Liver (tissue), 9 donors: ENCODE measurements around the gene LYSMD1. TPM values are rescaled to one million over a fixed set of nuclear protein-coding genes. Genes with fewer than 3 reads are reported as not detected.
A peak's percentile ranks its signal among the peaks of the same experiment; 100 is the strongest.

Experiments used
- DNase-seq: peaks from one replicate; pipeline ENCODE4 v3.0.0-alpha.2; 2017; ENCODE audit warnings: low spot score
- H3K27ac ChIP-seq, 2 donors: one replicate each; pipeline ENCODE4 v1.7.0; 2013; ENCODE audit warnings: inconsistent platforms in 2 of 2, low read length in 2 of 2, control low read depth in 1 of 2, low read depth in 1 of 2, mild to moderate bottlenecking in 1 of 2
- H3K27me3 ChIP-seq, 4 donors: one replicate each; pipeline versions ENCODE4 v1.6.1 to v1.7.0; 2013; ENCODE audit warnings: low read length in 3 of 4, inconsistent platforms in 1 of 4, mild to moderate bottlenecking in 1 of 4, moderate library complexity in 1 of 4; ENCODE audit not compliant: control insufficient read depth in 4 of 4, insufficient read depth in 4 of 4
- H3K36me3 ChIP-seq, 4 donors: one replicate each; pipeline versions ENCODE4 v1.6.1 to v1.7.0; 2013; ENCODE audit warnings: low read length in 3 of 4, mild to moderate bottlenecking in 3 of 4, low read depth in 1 of 4, moderate library complexity in 1 of 4; ENCODE audit not compliant: control insufficient read depth in 4 of 4, insufficient read depth in 3 of 4
- H3K4me1 ChIP-seq, 4 donors: one replicate each; pipeline versions ENCODE4 v1.6.1 to v1.7.0; 2013; ENCODE audit warnings: low read length in 3 of 4, mild to moderate bottlenecking in 3 of 4, moderate library complexity in 1 of 4; ENCODE audit not compliant: control insufficient read depth in 4 of 4, insufficient read depth in 4 of 4
- H3K4me3 ChIP-seq, 3 donors: one replicate each; pipeline versions ENCODE4 v1.6.1 to v1.7.0; 2013; ENCODE audit warnings: low read length in 3 of 3, control low read depth in 1 of 3, low read depth in 1 of 3, mild to moderate bottlenecking in 1 of 3
- H3K9ac ChIP-seq, 2 donors: one replicate each; pipeline ENCODE4 v1.7.0; 2013; ENCODE audit warnings: low read length in 2 of 2, mild to moderate bottlenecking in 2 of 2, moderate library complexity in 2 of 2, control low read depth in 1 of 2, low read depth in 1 of 2
- H3K9me3 ChIP-seq, 4 donors: one replicate each; pipeline versions ENCODE4 v1.6.1 to v1.7.0; 2013; ENCODE audit warnings: low read length in 3 of 4; ENCODE audit not compliant: control insufficient read depth in 4 of 4
- CTCF ChIP-seq: fragments of 150-350 bp; IDR thresholded peaks from 2 replicates; pipeline ENCODE4 v1.5.1; 2017; ENCODE audit warnings: improper control_type of control experiment, low read depth, low read length; ENCODE audit not compliant: missing input control
- EGR1 ChIP-seq, 2 donors: IDR thresholded peaks; 2 replicates each; pipeline ENCODE4 v1.6.1; 2016 to 2018; ENCODE audit warnings: antibody characterized with exemption in 2 of 2, low read depth in 2 of 2
- FOXA1 ChIP-seq: IDR thresholded peaks from 2 replicates; pipeline ENCODE4 v1.6.1; 2016; ENCODE audit warnings: antibody characterized with exemption
- FOXA2 ChIP-seq: IDR thresholded peaks from 2 replicates; pipeline ENCODE4 v1.6.1; 2016; ENCODE audit warnings: antibody characterized with exemption
- GABPA ChIP-seq, 2 donors: IDR thresholded peaks in 1 of 2; conservative IDR thresholded peaks in 1 of 2; 2 replicates each; pipeline ENCODE4 v1.6.1; 2016; ENCODE audit warnings: antibody characterized with exemption in 2 of 2, mild to moderate bottlenecking in 1 of 2, moderate library complexity in 1 of 2
- HNF4A ChIP-seq, 2 donors: conservative IDR thresholded peaks; 2 replicates each; pipeline ENCODE4 v1.6.1; 2016; ENCODE audit warnings: antibody characterized with exemption in 2 of 2, mild to moderate bottlenecking in 2 of 2
- HNF4G ChIP-seq: IDR thresholded peaks from 2 replicates; pipeline ENCODE4 v1.6.1; 2016; ENCODE audit warnings: antibody characterized with exemption
- JUND ChIP-seq, 2 donors: IDR thresholded peaks; 2 replicates each; pipeline ENCODE4 v1.6.1; 2016; ENCODE audit warnings: antibody characterized with exemption in 2 of 2
- MAX ChIP-seq: IDR thresholded peaks from 2 replicates; pipeline ENCODE4 v1.6.1; 2016; ENCODE audit warnings: antibody characterized with exemption
- NR2F2 ChIP-seq: IDR thresholded peaks from 2 replicates; pipeline ENCODE4 v1.6.1; 2016; ENCODE audit warnings: antibody characterized with exemption
- RAD21 ChIP-seq, 2 donors: IDR thresholded peaks; 2 replicates each; pipeline ENCODE4 v1.6.1; 2016; ENCODE audit warnings: antibody characterized with exemption in 2 of 2, mild to moderate bottlenecking in 2 of 2
- RXRA ChIP-seq, 2 donors: IDR thresholded peaks; 2 replicates each; pipeline ENCODE4 v1.6.1; 2017 to 2018; ENCODE audit warnings: antibody characterized with exemption in 2 of 2, mild to moderate bottlenecking in 1 of 2
- SP1 ChIP-seq: IDR thresholded peaks from 2 replicates; pipeline ENCODE4 v1.6.1; 2018; ENCODE audit warnings: antibody characterized with exemption, mild to moderate bottlenecking
- TAF1 ChIP-seq: conservative IDR thresholded peaks from 2 replicates; pipeline ENCODE4 v1.6.1; 2016; ENCODE audit warnings: antibody characterized with exemption, mild to moderate bottlenecking
- YY1 ChIP-seq: IDR thresholded peaks from 2 replicates; pipeline ENCODE4 v1.6.1; 2016; ENCODE audit warnings: antibody characterized with exemption, mild to moderate bottlenecking
- ZBTB33 ChIP-seq: IDR thresholded peaks from 2 replicates; pipeline ENCODE4 v1.6.1; 2016; ENCODE audit warnings: antibody characterized with exemption
- WGBS: extraction: QIAGEN DNeasy Blood & Tissue Kit; methylation state at CpG from one replicate; pipeline ENCODE4 v1.1.7; 2013; 5-methylcytosine and 5-hydroxymethylcytosine counted together
- polyA plus RNA-seq, 2 donors: library from polyadenylated mRNA; stranded (reverse) in 1 of 2; unstranded in 1 of 2; fragments of 200-250 nt in 1 of 2; fragments of >200 nt in 1 of 2; fragmentation: Nextera tagmentation in 1 of 2; extraction: Ambion mirVana in 1 of 2; gene quantifications; one replicate each; pipeline versions ENCODE4 v1.2.1 to v1.2.3, GENCODE V29; 2013 to 2015
- total RNA-seq, 2 donors: library from RNA; depleted of rRNA; stranded (reverse); fragments of >200 nt; gene quantifications; one replicate each; pipeline ENCODE4 v1.2.3, GENCODE V29; 2014
- TF ChIP-seq, protein P1 (sequence below): IDR thresholded peaks from 2 replicates; pipeline ENCODE4 v1.6.1; 2016; ENCODE audit warnings: antibody characterized with exemption, mild to moderate bottlenecking
- TF ChIP-seq, protein P2 (sequence below): IDR thresholded peaks from 2 replicates; pipeline ENCODE4 v1.6.1; 2016; ENCODE audit warnings: antibody characterized with exemption
- donor health status: healthy.
- donor health status: healthy.
- donor health status: healthy.
- donor health status: healthy.
- donor health status: healthy.

LYSMD1 gene
- total and polyA plus RNA-seq, 4 donors: 2.8 to 5.3 (median 3.9) TPM

DNA sequence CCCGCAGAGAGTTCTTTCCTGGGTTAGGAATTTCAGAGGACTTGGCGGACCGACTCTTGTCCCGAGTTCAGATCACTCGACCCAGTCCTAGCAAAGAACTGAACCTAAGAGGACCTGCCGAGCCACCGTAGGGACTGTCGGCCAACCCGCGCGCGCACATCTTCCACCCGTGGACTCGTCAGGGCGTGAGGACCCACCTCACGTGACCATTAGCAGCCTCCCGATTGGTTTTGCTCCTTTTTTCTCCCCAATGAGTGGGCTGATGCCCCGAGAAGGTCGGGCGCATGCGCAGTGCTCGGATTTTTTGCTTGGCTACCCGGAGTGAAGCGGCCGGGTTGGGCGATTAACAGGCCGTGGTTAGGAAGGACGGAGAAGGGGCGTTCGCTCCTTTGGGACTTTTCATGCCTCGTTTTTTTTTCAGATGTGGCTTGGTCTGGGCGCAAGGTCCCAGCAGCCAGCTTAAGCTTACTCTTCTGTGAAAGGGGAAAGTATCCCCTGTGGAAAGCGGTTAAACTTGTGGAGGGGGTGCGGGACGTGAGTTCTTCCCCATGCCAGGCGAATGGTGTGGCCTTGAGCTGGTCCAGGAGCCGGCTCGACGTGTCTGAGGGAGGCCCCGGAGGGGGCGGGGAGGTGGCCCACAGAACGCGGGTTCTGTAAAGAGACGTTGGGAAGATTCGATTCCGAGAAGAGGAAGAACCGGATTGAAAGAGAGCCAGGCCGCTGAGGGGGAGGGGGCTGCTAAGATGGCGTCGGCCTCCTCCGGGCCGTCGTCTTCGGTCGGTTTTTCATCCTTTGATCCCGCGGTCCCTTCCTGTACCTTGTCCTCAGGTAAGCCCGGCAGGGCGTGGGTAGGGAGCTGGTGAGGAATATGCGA lies 32.8 kb upstream of the LYSMD1 start, which contains the start of gene PIP5K1A:
Gene PIP5K1A, plus strand, starts transcription at position 299 of the 874 bp plus-strand sequence. Its CDS starts 445 bp downstream, at position 744.
- Histone ChIP-seq H3K9ac (peak within 1 kb of the TSS; percentile 80 to 84), H3K27me3 (no peaks in the 10 kb centered on the region), H3K4me3 (peak within 1 kb of the TSS; percentile 89 to 100 (median 96)), H3K36me3 (peaks cover 0 to 6% (median 3%) of the 10 kb centered on the region in 4 donors), H3K9me3 (no peaks in the 10 kb centered on the region), H3K27ac (peak within 1 kb of the TSS; percentile 61 to 90), H3K4me1 (peaks cover 3 to 24% (median 12%) of the 10 kb centered on the region in 4 donors)
- TF ChIP-seq, protein P1, sequence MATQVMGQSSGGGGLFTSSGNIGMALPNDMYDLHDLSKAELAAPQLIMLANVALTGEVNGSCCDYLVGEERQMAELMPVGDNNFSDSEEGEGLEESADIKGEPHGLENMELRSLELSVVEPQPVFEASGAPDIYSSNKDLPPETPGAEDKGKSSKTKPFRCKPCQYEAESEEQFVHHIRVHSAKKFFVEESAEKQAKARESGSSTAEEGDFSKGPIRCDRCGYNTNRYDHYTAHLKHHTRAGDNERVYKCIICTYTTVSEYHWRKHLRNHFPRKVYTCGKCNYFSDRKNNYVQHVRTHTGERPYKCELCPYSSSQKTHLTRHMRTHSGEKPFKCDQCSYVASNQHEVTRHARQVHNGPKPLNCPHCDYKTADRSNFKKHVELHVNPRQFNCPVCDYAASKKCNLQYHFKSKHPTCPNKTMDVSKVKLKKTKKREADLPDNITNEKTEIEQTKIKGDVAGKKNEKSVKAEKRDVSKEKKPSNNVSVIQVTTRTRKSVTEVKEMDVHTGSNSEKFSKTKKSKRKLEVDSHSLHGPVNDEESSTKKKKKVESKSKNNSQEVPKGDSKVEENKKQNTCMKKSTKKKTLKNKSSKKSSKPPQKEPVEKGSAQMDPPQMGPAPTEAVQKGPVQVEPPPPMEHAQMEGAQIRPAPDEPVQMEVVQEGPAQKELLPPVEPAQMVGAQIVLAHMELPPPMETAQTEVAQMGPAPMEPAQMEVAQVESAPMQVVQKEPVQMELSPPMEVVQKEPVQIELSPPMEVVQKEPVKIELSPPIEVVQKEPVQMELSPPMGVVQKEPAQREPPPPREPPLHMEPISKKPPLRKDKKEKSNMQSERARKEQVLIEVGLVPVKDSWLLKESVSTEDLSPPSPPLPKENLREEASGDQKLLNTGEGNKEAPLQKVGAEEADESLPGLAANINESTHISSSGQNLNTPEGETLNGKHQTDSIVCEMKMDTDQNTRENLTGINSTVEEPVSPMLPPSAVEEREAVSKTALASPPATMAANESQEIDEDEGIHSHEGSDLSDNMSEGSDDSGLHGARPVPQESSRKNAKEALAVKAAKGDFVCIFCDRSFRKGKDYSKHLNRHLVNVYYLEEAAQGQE: peak; percentile 55
- peak; percentile 19 to 24 for TF ChIP-seq RAD21 (IDR thresholded peaks at IDR 0.05)
- TF ChIP-seq HNF4G: no peak
- peak; percentile 40 to 73 for TF ChIP-seq HNF4A (conservative IDR thresholded peaks at IDR 0.05)
- peak; percentile 60 to 68 for TF ChIP-seq EGR1 (IDR thresholded peaks at IDR 0.05; ENCODE audit: low read depth in 2 of 2)
- peak; percentile 63 to 72 for TF ChIP-seq RXRA (IDR thresholded peaks at IDR 0.05)
- TF ChIP-seq CTCF: no peak
- TF ChIP-seq TAF1: peak; percentile 63
- no peak for TF ChIP-seq JUND (IDR thresholded peaks at IDR 0.05)
- TF ChIP-seq, protein P2, sequence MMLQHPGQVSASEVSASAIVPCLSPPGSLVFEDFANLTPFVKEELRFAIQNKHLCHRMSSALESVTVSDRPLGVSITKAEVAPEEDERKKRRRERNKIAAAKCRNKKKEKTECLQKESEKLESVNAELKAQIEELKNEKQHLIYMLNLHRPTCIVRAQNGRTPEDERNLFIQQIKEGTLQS: no peak
- TF ChIP-seq GABPA (IDR thresholded peaks at IDR 0.05 in 1 of 2, conservative IDR thresholded peaks at IDR 0.05 in 1 of 2): peak in 1 of 2 donors; percentile 40
- peak; percentile 87 for TF ChIP-seq ZBTB33
- no peak for TF ChIP-seq FOXA2
- TF ChIP-seq NR2F2: peak; percentile 70
- peak; percentile 71 for TF ChIP-seq SP1
- peak; percentile 82 for TF ChIP-seq YY1
- no peak for TF ChIP-seq FOXA1
- TF ChIP-seq MAX: peak; percentile 81
- DNase-seq: peak; percentile 97
- WGBS: under 1% methylated on average over 60 of the region's 60 CpGs
